Measurements from ENCODE around the gene TRIM52. TPM values are rescaled to one million over a fixed set of nuclear protein-coding genes. Genes with fewer than 3 reads are reported as not detected.

TRIM52 gene
- total and polyA plus RNA-seq, 9 of the 15 experiments (the other 6 are each of a cell fraction or from before 2014, with no cell fraction given), result 3.3 to 21.9 (median 13.5) TPM

- no peak for TF ChIP-seq RREB1 (CRISPR knock-in tag; IDR thresholded peaks at IDR 0.05)
- peak; percentile 41 for TF ChIP-seq BRD9 (IDR thresholded peaks at IDR 0.05; ENCODE audit: low read depth, partially characterized antibody)
- peak in 1 of 2 experiments; percentile 51; a peak in 2 of 4 replicates for TF ChIP-seq TRIM24 (IDR thresholded peaks at IDR 0.05)
- no peak for TF ChIP-seq HNRNPUL1 (IDR thresholded peaks at IDR 0.05; ENCODE audit: low read length)
- TF ChIP-seq ZNF717 (CRISPR knock-in tag; IDR thresholded peaks at IDR 0.05), result no peak
- peak; percentile 25; the same call in 1 of the 2 replicates for TF ChIP-seq CEBPG (CRISPR knock-in tag; IDR thresholded peaks at IDR 0.05)
- no peak for TF ChIP-seq CEBPG (tag; conservative IDR thresholded peaks at IDR 0.05 in 1 of 2, IDR thresholded peaks at IDR 0.05 in 1 of 2)
- TF ChIP-seq PML (IDR thresholded peaks at IDR 0.05; ENCODE audit: low read length), result no peak
- no peak for TF ChIP-seq USF2 (CRISPR knock-in tag; IDR thresholded peaks at IDR 0.05)
- no peak for TF ChIP-seq GTF2E2 (tag; IDR thresholded peaks at IDR 0.05)
These were observed 44.6 kb downstream of the TRIM52 start (continued) for GRCh38 chr5:181215997-181216989.
